ACC112 (cell line): ENCODE results near the gene GAS6.
"Not testable (repeated sequence)": the region's sequence is repeated elsewhere in the genome, so short reads cannot be mapped to it uniquely, and the experiment has no call there.

ENCODE experiments used
- H2AFZ ChIP-seq: fragments of 200-600 bp; sonication (generic); one replicate; pipeline ENCODE4 v1.6.0; 2017; ENCODE audit warnings: antibody characterized with exemption, low read length; ENCODE audit not compliant: unreplicated experiment
- H3K27ac ChIP-seq: fragments of 200-600 bp; sonication (generic); 2 replicates; pipeline ENCODE4 v1.5.1; 2014; ENCODE audit warnings: low read depth, mild to moderate bottlenecking, antibody characterized with exemption, low read length, moderate library complexity
- H3K27me3 ChIP-seq: fragments of 200-600 bp; sonication (generic); 2 replicates; pipeline ENCODE4 v1.6.1; 2014; ENCODE audit warnings: mild to moderate bottlenecking, antibody characterized with exemption, low read length, moderate library complexity, mixed read lengths; ENCODE audit not compliant: insufficient read depth
- H3K36me3 ChIP-seq: fragments of 200-600 bp; sonication (generic); 2 replicates; pipeline ENCODE4 v1.6.1; 2016; ENCODE audit warnings: mild to moderate bottlenecking, antibody characterized with exemption, low read length, moderate library complexity, mixed read lengths; ENCODE audit not compliant: insufficient read depth
- H3K4me1 ChIP-seq: fragments of 200-600 bp; sonication (generic); one replicate; pipeline ENCODE4 v1.6.1; 2016; ENCODE audit warnings: low read length, mixed read lengths; ENCODE audit not compliant: insufficient read depth, unreplicated experiment, control insufficient read depth
- H3K4me3 ChIP-seq: fragments of 200-600 bp; sonication (generic); 2 replicates; pipeline ENCODE4 v1.5.1; 2014; ENCODE audit warnings: mild to moderate bottlenecking, low read depth, low read length
- H3K79me2 ChIP-seq: fragments of 200-600 bp; sonication (generic); one replicate; pipeline ENCODE4 v1.6.0; 2016; ENCODE audit warnings: low read length; ENCODE audit not compliant: control insufficient read depth, unreplicated experiment, insufficient read depth

GAS6 gene

GRCh38 chr13:113879494-113880360 is 15.9 kb upstream of the GAS6 start:
- Histone ChIP-seq H3K4me1 (peaks cover 8% of the 10 kb centered on the region), H3K27me3 (no peaks in the 10 kb centered on the region), H3K36me3 (no peaks in the 10 kb centered on the region), H2AFZ (no peak overlapping the region), H3K4me3 (no peak overlapping the region), H3K79me2 (no peaks in the 10 kb centered on the region), H3K27ac (no peak overlapping the region)

GRCh38 chr13:113879017-113879416 is 15.1 kb upstream of the GAS6 start:
- Histone ChIP-seq H3K79me2 (no peaks in the 10 kb centered on the region), H3K36me3 (no peaks in the 10 kb centered on the region), H3K4me1 (peaks cover 8% of the 10 kb centered on the region), H3K27me3 (no peaks in the 10 kb centered on the region), H3K27ac (no peak overlapping the region), H2AFZ (no peak overlapping the region), H3K4me3 (no peak overlapping the region)

- H3K4me1 ChIP-seq: peaks cover 8% of the 10 kb centered on the region
These were observed 13.5 kb upstream of the GAS6 start for GRCh38 chr13:113877149-113877990.

GRCh38 chr13:113876346-113877148 is 12.7 kb upstream of the GAS6 start:
- Histone ChIP-seq H3K36me3 (no peaks in the 10 kb centered on the region), H2AFZ (no peak overlapping the region), H3K79me2 (no peaks in the 10 kb centered on the region), H3K27me3 (no peaks in the 10 kb centered on the region), H3K4me1 (peaks cover 5% of the 10 kb centered on the region), H3K4me3 (no peak overlapping the region), H3K27ac (no peak overlapping the region)

More at GRCh38 chr13:113877149-113877990, 13.5 kb upstream of the GAS6 start:
- no peak overlapping the region for H3K4me3 ChIP-seq
- H3K27ac ChIP-seq: no peak overlapping the region
- no peaks in the 10 kb centered on the region for H3K36me3 ChIP-seq
- H3K27me3 ChIP-seq: no peaks in the 10 kb centered on the region
- H2AFZ ChIP-seq: no peak overlapping the region
- H3K79me2 ChIP-seq: no peaks in the 10 kb centered on the region

GRCh38 chr13:113875837-113876281 is 12.0 kb upstream of the GAS6 start:
- Histone ChIP-seq H3K4me1 (no peaks in the 10 kb centered on the region), H3K27ac (no peak overlapping the region), H3K79me2 (no peaks in the 10 kb centered on the region), H3K36me3 (no peaks in the 10 kb centered on the region), H3K4me3 (no peak overlapping the region), H3K27me3 (no peaks in the 10 kb centered on the region), H2AFZ (no peak overlapping the region)

- no peaks in the 10 kb centered on the region for H3K79me2 ChIP-seq
- no peaks in the 10 kb centered on the region for H3K36me3 ChIP-seq
- H3K27me3 ChIP-seq: no peaks in the 10 kb centered on the region
- no peak overlapping the region for H3K27ac ChIP-seq
- H3K4me3 ChIP-seq: no peak overlapping the region
- H3K4me1 ChIP-seq: no peaks in the 10 kb centered on the region
- H2AFZ ChIP-seq: no peak overlapping the region
These were observed 11.5 kb upstream of the GAS6 start for GRCh38 chr13:113875429-113875815.

DNA sequence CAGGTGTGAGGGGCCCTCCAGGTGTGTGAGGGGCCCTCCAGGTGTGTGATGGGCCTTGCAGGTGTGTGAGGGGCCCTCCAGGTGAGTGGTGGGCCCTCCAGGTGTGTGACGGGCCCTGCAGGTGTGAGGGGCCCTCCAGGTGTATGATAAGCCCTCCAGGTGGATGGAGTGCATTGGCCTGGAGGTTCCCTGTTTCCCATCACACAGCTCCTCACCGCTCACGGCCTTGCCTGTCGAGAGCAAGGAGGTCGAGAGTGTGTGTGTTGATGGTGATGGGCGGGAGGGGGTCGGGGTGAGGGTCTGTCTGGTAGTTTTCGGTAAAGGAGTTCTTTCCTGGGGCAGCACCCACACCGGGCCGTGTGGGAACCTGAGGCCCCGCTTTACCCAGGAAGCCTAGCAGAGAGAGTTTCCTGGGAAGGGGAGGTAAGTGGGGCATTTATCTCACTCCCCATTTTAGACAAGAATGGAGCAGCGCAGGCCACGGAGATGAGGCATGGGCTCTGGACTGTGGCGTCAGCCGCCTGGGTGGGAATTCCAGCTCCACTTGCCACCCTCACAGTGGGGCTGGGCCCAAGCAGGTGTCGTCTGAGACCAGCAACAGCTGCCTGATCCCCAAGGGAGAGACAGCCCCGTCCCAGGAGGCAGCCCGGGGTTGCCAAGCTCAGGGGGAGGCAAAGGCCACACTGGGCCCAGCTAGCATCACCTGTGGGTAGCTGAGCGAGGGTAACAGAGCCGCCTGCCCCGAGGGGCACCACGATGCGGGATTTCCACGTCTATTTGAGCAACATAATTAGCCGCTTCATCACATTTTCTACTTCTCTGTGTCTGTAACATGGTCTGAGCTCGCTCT is 10.9 kb upstream of the GAS6 start:
- H3K4me1 ChIP-seq: no peaks in the 10 kb centered on the region
- no peaks in the 10 kb centered on the region for H3K36me3 ChIP-seq
- H3K79me2 ChIP-seq: no peaks in the 10 kb centered on the region
- H3K27me3 ChIP-seq: no peaks in the 10 kb centered on the region
- H3K4me3 ChIP-seq: no peak overlapping the region
- no peak overlapping the region for H2AFZ ChIP-seq
- no peak overlapping the region for H3K27ac ChIP-seq

GRCh38 chr13:113874177-113874576 is 10.3 kb upstream of the GAS6 start:
- no peaks in the 10 kb centered on the region for H3K79me2 ChIP-seq
- H2AFZ ChIP-seq: no peak overlapping the region
- H3K4me3 ChIP-seq: no peak overlapping the region
- H3K27ac ChIP-seq: no peak overlapping the region
- no peaks in the 10 kb centered on the region for H3K4me1 ChIP-seq
- H3K36me3 ChIP-seq: no peaks in the 10 kb centered on the region
- no peaks in the 10 kb centered on the region for H3K27me3 ChIP-seq

- Histone ChIP-seq H3K36me3 (no peaks in the 10 kb centered on the region), H2AFZ (no peak overlapping the region), H3K79me2 (peaks cover 2% of the 10 kb centered on the region), H3K4me3 (no peak overlapping the region), H3K27me3 (no peaks in the 10 kb centered on the region), H3K4me1 (no peaks in the 10 kb centered on the region), H3K27ac (no peak overlapping the region)
These were observed 5.4 kb upstream of the GAS6 start for GRCh38 chr13:113869263-113869662.

DNA sequence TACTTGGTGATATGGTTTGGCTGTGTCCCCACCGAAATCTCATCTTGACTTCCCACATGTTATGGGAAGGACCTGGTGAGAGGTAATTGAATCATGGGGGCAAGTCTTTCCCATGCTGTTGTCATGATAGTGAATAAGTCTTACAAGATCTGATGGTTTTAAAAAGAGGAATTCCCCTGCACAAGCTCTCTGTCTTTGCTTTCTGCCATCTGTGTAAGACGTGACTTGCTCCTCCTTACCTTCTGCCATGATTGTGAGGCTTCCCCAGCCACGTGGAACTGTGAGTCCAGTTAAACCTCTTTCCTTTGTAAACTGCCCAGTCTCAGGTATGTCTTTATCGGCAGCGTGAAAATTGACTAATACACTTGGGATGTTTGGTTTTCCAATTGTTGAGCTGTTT is 4.0 kb upstream of the GAS6 start:
- H3K4me1 ChIP-seq, H3K4me3 ChIP-seq, H3K27ac ChIP-seq, H2AFZ ChIP-seq, H3K36me3 ChIP-seq, H3K27me3 ChIP-seq: not testable (repeated sequence)
- peaks cover 14% of the 10 kb centered on the region for H3K79me2 ChIP-seq
